HG03139 (cell line): ENCODE results near the gene C1QTNF2.

Experiments used
- ATAC-seq: cut with Tn5 transposase; IDR thresholded peaks from one replicate; pipeline ENCODE4 v1.9.1; 2021; ENCODE audit not compliant: unreplicated experiment

Gene C1QTNF2

GRCh38 chr5:160369990-160370712, at the start of gene C1QTNF2:
Gene C1QTNF2, minus strand, starts transcription at chr5:160370626. Its CDS starts 15,615 bp downstream, at chr5:160355011.
- ATAC-seq, result no peak

- ATAC-seq, result no peak
Observed at GRCh38 chr5:160420331-160420610, 49.8 kb upstream of the C1QTNF2 start.

GRCh38 chr5:160419458-160420330, 49.3 kb upstream of the C1QTNF2 start:
- peak; percentile 12 for ATAC-seq

- peak; percentile 67 for ATAC-seq
Observed at GRCh38 chr5:160418561-160419457, 48.4 kb upstream of the C1QTNF2 start, which contains the start of gene SLU7. Gene SLU7, minus strand, starts transcription at chr5:160419081. Its CDS starts 3,787 bp downstream, at chr5:160415294.

- ATAC-seq, result peak; percentile 74
Observed at GRCh38 chr5:160399402-160400353, 29.3 kb upstream of the C1QTNF2 start, which contains the start of gene FAM200C. Gene FAM200C, minus strand, starts transcription at chr5:160400054. Its CDS starts 4,564 bp downstream, at chr5:160395490.

- no peak for ATAC-seq
Observed at GRCh38 chr5:160398806-160399205, 28.4 kb upstream of the C1QTNF2 start.

- no peak for ATAC-seq
Observed at GRCh38 chr5:160397492-160397891, 27.1 kb upstream of the C1QTNF2 start.

GRCh38 chr5:160395111-160395510, 24.7 kb upstream of the C1QTNF2 start:
- ATAC-seq, result no peak

- ATAC-seq, result no peak
Observed at GRCh38 chr5:160390787-160391696, 20.6 kb upstream of the C1QTNF2 start.

GRCh38 chr5:160387445-160387844, 17.0 kb upstream of the C1QTNF2 start:
- ATAC-seq, result no peak

GRCh38 chr5:160385496-160385895, 15.1 kb upstream of the C1QTNF2 start:
- ATAC-seq, result no peak

GRCh38 chr5:160384681-160385080, 14.3 kb upstream of the C1QTNF2 start:
- no peak for ATAC-seq

GRCh38 chr5:160382346-160382745, 11.9 kb upstream of the C1QTNF2 start:
- ATAC-seq, result no peak

- no peak for ATAC-seq
Observed at GRCh38 chr5:160380041-160380440, 9.6 kb upstream of the C1QTNF2 start.

- ATAC-seq, result no peak
Observed at GRCh38 chr5:160379511-160379910, 9.1 kb upstream of the C1QTNF2 start.

- ATAC-seq, result no peak
Observed at GRCh38 chr5:160378330-160378729, 7.9 kb upstream of the C1QTNF2 start.

- no peak for ATAC-seq
Observed at GRCh38 chr5:160377651-160378050, 7.2 kb upstream of the C1QTNF2 start.

GRCh38 chr5:160376416-160376815, 6.0 kb upstream of the C1QTNF2 start:
- no peak for ATAC-seq

GRCh38 chr5:160375701-160376100, 5.3 kb upstream of the C1QTNF2 start:
- ATAC-seq, result no peak
